Endothelial cell of umbilical vein (primary cell): ENCODE results near the gene RNASEH2B. TPM values are rescaled to one million over a fixed set of nuclear protein-coding genes. Genes with fewer than 3 reads are reported as not detected.

Source experiments
- BruUV-seq: library from RNA; stranded (reverse); fragments of 400-500 nt; replicated peaks from 2 replicates; lab custom pipeline; 2021; lab: Mats Ljungman, UMichigan
- CTCF ChIA-PET: fragments of 300-600, 350-600 bp; sonication (Branson Sonifier 250); formaldehyde crosslinking; loops from one replicate; lab custom pipeline; 2021; ENCODE audit warnings: antibody characterized with exemption, inconsistent platforms; lab: Charles Lee
- POLR2A ChIA-PET: fragments of 300-600, 350-600 bp; sonication (Branson Sonifier 250); formaldehyde crosslinking; loops from one replicate; lab custom pipeline; 2021; ENCODE audit warnings: antibody characterized with exemption, inconsistent platforms; lab: Charles Lee
- DNase-seq: peaks from one replicate; pipeline ENCODE4 v3.0.0-alpha.2; 2011; ENCODE audit warnings: low read depth, low spot score
- FAIRE-seq: peaks from 2 replicates; lab custom pipeline; 2011; peaks lifted over from hg19 to GRCh38; lab: Jason Lieb, UNC
- H2AFZ ChIP-seq: 2 replicates; pipeline ENCODE4 v1.6.0; 2012; ENCODE audit warnings: low read depth, low read length, control low read depth, inconsistent platforms
- H3K27ac ChIP-seq: 2 replicates; pipeline ENCODE4 v1.5.1; 2011; ENCODE audit warnings: low read depth, mild to moderate bottlenecking, control low read depth, low read length, moderate library complexity; ENCODE audit not compliant: insufficient read depth
- H3K27me3 ChIP-seq, 2 experiments: 2 replicates each; pipeline versions ENCODE4 v1.6.0 to v1.6.1; 2011; ENCODE audit warnings: low read length in 2 of 2, mixed read lengths in 1 of 2; ENCODE audit not compliant: control insufficient read depth in 2 of 2, insufficient read depth in 2 of 2
- H3K36me3 ChIP-seq, 2 experiments: 2 replicates in 1 of 2; 3 replicates in 1 of 2; pipeline ENCODE4 v1.5.1; 2011; ENCODE audit warnings: low read length in 2 of 2, mild to moderate bottlenecking in 1 of 2, moderate library complexity in 1 of 2; ENCODE audit not compliant: control insufficient read depth in 2 of 2, insufficient read depth in 2 of 2; ENCODE audit errors: extremely low read depth in 1 of 2
- H3K4me1 ChIP-seq: 3 replicates; pipeline ENCODE4 v1.5.1; 2011; ENCODE audit warnings: mild to moderate bottlenecking, low read length; ENCODE audit not compliant: control insufficient read depth, insufficient read depth; ENCODE audit errors: extremely low read depth
- H3K4me2 ChIP-seq: 2 replicates; pipeline ENCODE4 v1.6.1; 2011; ENCODE audit warnings: low read length, control low read depth, mixed read lengths; ENCODE audit not compliant: insufficient read depth
- H3K4me3 ChIP-seq, 3 experiments: fragments of 200-600 bp in 1 of 3; sonication (generic), shearing (Covaris generic) in 1 of 3; replicated peaks in 1 of 3; 2 replicates each; pipeline ENCODE4 v1.5.1; 2011 to 2016; ENCODE audit warnings: control low read depth in 3 of 3, low read length in 3 of 3, mild to moderate bottlenecking in 2 of 3, inconsistent platforms in 1 of 3, low read depth in 1 of 3, moderate library complexity in 1 of 3; ENCODE audit not compliant: insufficient read depth in 1 of 3
- H3K79me2 ChIP-seq: 2 replicates; pipeline ENCODE4 v1.6.0; 2012; ENCODE audit warnings: low read length, inconsistent platforms; ENCODE audit not compliant: control insufficient read depth, insufficient read depth
- H3K9ac ChIP-seq: replicated peaks from 2 replicates; pipeline ENCODE3; 2011; ENCODE audit warnings: low read length, control low read depth; ENCODE audit not compliant: insufficient read depth; ENCODE audit errors: extremely low read depth
- H3K9me1 ChIP-seq: replicated peaks from 3 replicates; pipeline ENCODE4 v1.6.0; 2011; ENCODE audit warnings: mild to moderate bottlenecking, low read length; ENCODE audit not compliant: control insufficient read depth, insufficient read depth; ENCODE audit errors: extremely low read depth
- H3K9me3 ChIP-seq: replicated peaks from 2 replicates; pipeline ENCODE4 v1.5.1; 2012; ENCODE audit warnings: low read length, inconsistent platforms; ENCODE audit not compliant: control insufficient read depth, insufficient read depth
- H4K20me1 ChIP-seq: replicated peaks from 2 replicates; pipeline ENCODE3; 2011; ENCODE audit warnings: mild to moderate bottlenecking, low read length; ENCODE audit not compliant: control insufficient read depth, insufficient read depth; ENCODE audit errors: extremely low read depth
- CTCF ChIP-seq, 2 donors: IDR thresholded peaks; 1 replicate in 1 of 2; 2 replicates in 1 of 2; pipeline ENCODE4 v1.5.1; 2011; ENCODE audit warnings: low read length in 2 of 2, mild to moderate bottlenecking in 2 of 2, moderate library complexity in 2 of 2, control low read depth in 1 of 2, inconsistent platforms in 1 of 2, low read depth in 1 of 2; ENCODE audit not compliant: insufficient read depth in 1 of 2; ENCODE audit errors: extremely low read depth in 1 of 2
- EZH2 ChIP-seq: IDR thresholded peaks from 2 replicates; pipeline ENCODE4 v1.6.1; 2012; ENCODE audit warnings: borderline replicate concordance, low read depth, mild to moderate bottlenecking, moderate library complexity, low read length, inconsistent platforms; ENCODE audit not compliant: severe bottlenecking
- FOS ChIP-seq: IDR thresholded peaks from 2 replicates; pipeline ENCODE4 v1.6.1; 2011; ENCODE audit warnings: mild to moderate bottlenecking, low read length, moderate library complexity, borderline replicate concordance; ENCODE audit not compliant: insufficient read depth
- GATA2 ChIP-seq: IDR thresholded peaks from 2 replicates; pipeline ENCODE4 v1.7.0; 2011; ENCODE audit warnings: low read depth, mild to moderate bottlenecking, moderate library complexity, mixed read lengths, low read length; ENCODE audit not compliant: insufficient read length, insufficient read depth
- JUN ChIP-seq: IDR thresholded peaks from 2 replicates; pipeline ENCODE4 v1.6.1; 2011; ENCODE audit warnings: borderline replicate concordance, low read depth; ENCODE audit not compliant: insufficient read length, insufficient read depth
- MYC ChIP-seq: IDR thresholded peaks from one replicate; pipeline ENCODE4 v1.6.1; 2011; ENCODE audit warnings: mild to moderate bottlenecking, low read depth, low read length
- POLR2A ChIP-seq: IDR thresholded peaks from 2 replicates; pipeline ENCODE4 v1.6.1; 2012; ENCODE audit warnings: low read depth, mild to moderate bottlenecking, control low read depth, low read length
- POLR2AphosphoS5 ChIP-seq: IDR thresholded peaks from 2 replicates; pipeline ENCODE4 v1.6.1; 2012; ENCODE audit warnings: low read depth, mild to moderate bottlenecking, control low read depth, low read length, moderate library complexity; ENCODE audit not compliant: insufficient read depth
- dilution Hi-C: fragments of 300-500 bp; cut with MboI; formaldehyde crosslinking; loops from one replicate; pipeline ENCODE4 v1.15.0; 2019; ENCODE audit warnings: low sequenced_read_pairs; ENCODE audit not compliant: extremely low pct_ligation_motif_present
- intact Hi-C: fragments of 100-400 bp; cut with micrococcal nuclease; formaldehyde crosslinking; loops from one replicate; pipeline ENCODE4 v1.10.0; 2022
- polyA plus RNA-seq, 4 experiments: library from polyadenylated mRNA; depleted of rRNA in 3 of 4; stranded (reverse) in 3 of 4; unstranded in 1 of 4; fragments of >200 nt; gene quantifications; 2 replicates each; pipeline versions ENCODE4 v1.2.1 to v1.2.3, GENCODE V29; 2011 to 2012; ENCODE audit warnings: missing spikeins in 1 of 4
- total RNA-seq: library from RNA; stranded (reverse); gene quantifications from 2 replicates; pipeline ENCODE4 v1.2.3, GENCODE V29; 2021
- TF ChIP-seq, protein P1 (sequence below): IDR thresholded peaks from 2 replicates; pipeline ENCODE4 v1.6.1; 2011; ENCODE audit not compliant: insufficient read depth, insufficient read length

Gene RNASEH2B
- total and polyA plus RNA-seq, 2 donors (not counting 3 experiments of a cell fraction or from before 2014, with no cell fraction given) = 8.9 to 25.1 TPM

DNA sequence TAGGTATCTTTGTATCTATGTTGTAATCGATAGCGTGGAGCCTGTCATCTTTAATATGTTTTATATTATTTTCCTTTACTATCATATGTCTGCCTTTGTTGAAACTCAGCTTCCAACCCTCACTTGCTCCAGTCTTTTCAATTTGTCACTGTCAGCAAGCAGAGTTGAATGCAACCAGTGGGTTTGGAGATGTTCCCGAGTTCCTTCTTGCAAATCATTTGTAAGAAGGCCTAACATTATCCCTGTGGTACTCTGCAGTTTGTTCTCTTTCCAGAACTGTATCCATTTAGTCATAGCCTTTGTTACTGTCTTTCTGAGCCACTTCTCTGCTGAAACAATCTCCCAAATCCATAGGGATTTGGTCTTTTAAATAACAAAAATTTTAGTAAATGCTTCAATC is 41.8 kb downstream of the RNASEH2B start:
- BruUV-seq = no TSS peak
- dilution Hi-C loops (no loop called here), intact Hi-C loops (no loop called here)
- ChIA-PET POLR2A (no interaction called here), CTCF (no interaction called here)
- Histone ChIP-seq H3K9me3 (no peaks in the 10 kb centered on the region), H3K4me2 (no peak overlapping the region), H2AFZ (no peak overlapping the region), H3K9ac (no peak overlapping the region), H3K4me1 (no peaks in the 10 kb centered on the region), H3K27me3 (no peaks in the 10 kb centered on the region), H3K9me1 (no peaks in the 10 kb centered on the region), H3K27ac (no peak overlapping the region), H4K20me1 (no peaks in the 10 kb centered on the region), H3K4me3 (no peak overlapping the region), H3K36me3 (no peaks in the 10 kb centered on the region), H3K79me2 (no peaks in the 10 kb centered on the region)
- TF ChIP-seq POLR2A (no peak), POLR2AphosphoS5 (no peak), JUN (no peak), MYC (no peak), GATA2 (no peak), FOS (no peak), CTCF (IDR thresholded peaks at IDR 0.05; ENCODE audit: extremely low read depth in 1 of 2, insufficient read depth in 1 of 2, low read depth in 1 of 2, low read length in 2 of 2) (no peak), EZH2 (no peak)
- TF ChIP-seq, protein P1, sequence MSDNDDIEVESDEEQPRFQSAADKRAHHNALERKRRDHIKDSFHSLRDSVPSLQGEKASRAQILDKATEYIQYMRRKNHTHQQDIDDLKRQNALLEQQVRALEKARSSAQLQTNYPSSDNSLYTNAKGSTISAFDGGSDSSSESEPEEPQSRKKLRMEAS = no peak
- FAIRE-seq (no peak), DNase-seq (no peak)
